Ectodermal cell (in vitro differentiated cells): ENCODE results near the gene PGGHG. TPM values are rescaled to one million over a fixed set of nuclear protein-coding genes. Genes with fewer than 3 reads are reported as not detected.

Experiments used
- H3K27ac ChIP-seq: 2 replicates; pipeline ENCODE4 v1.7.0; 2013; ENCODE audit warnings: mild to moderate bottlenecking, low read depth, low read length; ENCODE audit not compliant: insufficient read depth, poor library complexity, severe bottlenecking
- H3K27me3 ChIP-seq: 2 replicates; pipeline ENCODE4 v1.7.0; 2013; ENCODE audit warnings: mild to moderate bottlenecking, low read length; ENCODE audit not compliant: insufficient read depth, control insufficient read depth, poor library complexity, severe bottlenecking
- H3K36me3 ChIP-seq: one replicate; pipeline ENCODE4 v1.7.0; 2013; ENCODE audit warnings: low read length; ENCODE audit not compliant: control insufficient read depth, insufficient read depth
- H3K4me1 ChIP-seq: one replicate; pipeline ENCODE4 v1.7.0; 2013; ENCODE audit warnings: low read length; ENCODE audit not compliant: control insufficient read depth, insufficient read depth
- H3K4me3 ChIP-seq: 2 replicates; pipeline ENCODE4 v1.7.0; 2013; ENCODE audit warnings: low read depth, low read length, control low read depth; ENCODE audit not compliant: insufficient read depth
- H3K9me3 ChIP-seq: 2 replicates; pipeline ENCODE4 v1.7.0; 2013; ENCODE audit warnings: mild to moderate bottlenecking, low read length, moderate library complexity; ENCODE audit not compliant: control insufficient read depth
- WGBS, 2 experiments: methylation state at CpG; one replicate each; pipeline ENCODE4 v1.1.7; 2013; ENCODE audit warnings: missing lambda C conversion rate in 2 of 2; 5-methylcytosine and 5-hydroxymethylcytosine counted together
- polyA plus RNA-seq, 4 experiments: library from polyadenylated mRNA; stranded (reverse); fragments of 50-300 nt; gene quantifications; one replicate each; pipeline ENCODE4 v1.2.3, GENCODE V29; 2013

Gene PGGHG
- polyA plus RNA-seq (2013, experiment 1 of 4), result 19.2 TPM
- polyA plus RNA-seq (2013, experiment 2 of 4), result 21.6 TPM
- polyA plus RNA-seq (2013, experiment 3 of 4), result 19.4 TPM
- 24.1 TPM for polyA plus RNA-seq (2013, experiment 4 of 4)

DNA sequence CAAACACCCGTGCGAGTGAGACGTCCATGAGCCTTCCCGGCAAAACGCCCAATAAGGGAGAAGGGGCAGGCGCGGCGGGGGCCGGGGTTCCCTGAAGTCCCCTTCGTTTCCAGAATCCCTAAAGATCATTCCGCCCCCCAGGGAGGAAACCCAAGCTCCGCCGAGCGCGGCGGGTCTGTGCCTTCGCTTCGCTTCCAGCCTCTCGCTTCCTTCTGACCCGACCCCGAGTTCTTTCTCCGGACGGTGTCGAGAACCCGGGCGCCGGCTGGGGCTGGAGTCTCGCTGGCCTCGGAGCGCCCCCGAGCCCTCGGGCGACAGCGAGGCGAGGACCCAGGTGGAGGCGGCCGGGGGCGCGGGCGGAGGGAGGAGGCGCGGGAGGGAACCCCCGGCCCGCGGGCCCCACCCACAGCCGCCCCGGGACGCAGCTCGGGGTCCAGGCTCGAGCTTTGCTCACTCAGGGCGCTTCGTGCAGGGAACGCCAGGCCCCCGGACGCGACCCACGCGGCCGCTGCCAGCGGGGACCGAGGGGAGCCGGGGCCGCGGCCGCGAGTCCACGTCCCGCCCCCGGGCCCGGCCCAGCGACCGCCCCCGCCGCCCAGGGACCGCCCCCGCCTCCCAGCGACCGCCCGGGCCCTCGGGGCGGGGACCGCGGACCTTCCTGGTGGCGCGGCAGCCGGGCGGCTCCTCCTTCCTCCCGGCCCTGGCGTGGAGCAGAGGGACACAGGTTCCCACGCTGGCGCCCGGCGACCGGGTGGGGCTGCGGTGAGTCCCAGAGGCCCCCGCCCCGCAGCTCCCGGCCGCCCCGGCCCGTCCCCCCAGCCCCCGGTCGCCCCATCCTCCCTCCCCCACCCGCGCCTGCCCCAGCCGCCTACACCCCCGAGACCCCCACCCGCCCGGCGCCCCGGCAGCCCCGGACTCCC lies at the start of gene PGGHG:
Gene PGGHG, plus strand, starts transcription at position 649 of the 920 bp plus-strand sequence. CDS start 691 bp downstream, outside the sequence.
- Histone ChIP-seq H3K36me3 (no peaks in the 10 kb centered on the region), H3K9me3 (no peaks in the 10 kb centered on the region), H3K27ac (no peak within 1 kb of the TSS), H3K4me1 (no peaks in the 10 kb centered on the region), H3K4me3 (peak within 1 kb of the TSS; percentile 43), H3K27me3 (peaks cover 32% of the 10 kb centered on the region)
- 1% methylated on average over 99 to 100 of the region's 112 CpGs for WGBS, 2 experiments

GRCh38 chr11:240315-240714 lies 48.6 kb upstream of the PGGHG start:
- 100% methylated on average over 1 of the region's 1 CpG for WGBS, 2 experiments
- Histone ChIP-seq H3K36me3 (peaks cover 10% of the 10 kb centered on the region), H3K9me3 (no peaks in the 10 kb centered on the region), H3K27me3 (no peaks in the 10 kb centered on the region), H3K4me1 (peaks cover 9% of the 10 kb centered on the region), H3K4me3 (no peak overlapping the region), H3K27ac (no peak overlapping the region)

DNA sequence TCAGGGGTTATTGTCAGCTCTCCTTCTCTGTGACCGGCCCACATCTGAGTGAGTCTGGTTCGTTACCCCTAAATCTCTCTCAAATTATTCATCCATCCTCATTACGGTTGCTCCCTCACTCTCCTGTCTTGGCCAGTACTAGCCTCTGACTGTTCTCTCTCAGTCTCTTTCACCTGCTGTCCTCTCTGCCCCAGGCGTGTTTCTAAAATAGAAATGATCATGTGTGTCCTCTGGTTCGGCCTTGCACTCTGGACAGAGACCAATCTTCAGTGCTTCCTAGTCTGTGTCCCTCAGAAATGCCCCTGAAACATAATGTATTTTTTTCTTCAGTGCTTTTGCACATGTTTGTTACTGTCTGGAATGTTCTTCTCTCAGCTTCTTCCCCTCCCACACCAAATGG lies 47.3 kb upstream of the PGGHG start:
- Histone ChIP-seq H3K36me3 (peaks cover 21% of the 10 kb centered on the region), H3K9me3 (no peaks in the 10 kb centered on the region), H3K27ac (no peak overlapping the region), H3K27me3 (no peaks in the 10 kb centered on the region), H3K4me1 (peaks cover 9% of the 10 kb centered on the region), H3K4me3 (no peak overlapping the region)
- WGBS, 2 experiments, result 94 to 95% methylated on average over 5 of the region's 5 CpGs

DNA sequence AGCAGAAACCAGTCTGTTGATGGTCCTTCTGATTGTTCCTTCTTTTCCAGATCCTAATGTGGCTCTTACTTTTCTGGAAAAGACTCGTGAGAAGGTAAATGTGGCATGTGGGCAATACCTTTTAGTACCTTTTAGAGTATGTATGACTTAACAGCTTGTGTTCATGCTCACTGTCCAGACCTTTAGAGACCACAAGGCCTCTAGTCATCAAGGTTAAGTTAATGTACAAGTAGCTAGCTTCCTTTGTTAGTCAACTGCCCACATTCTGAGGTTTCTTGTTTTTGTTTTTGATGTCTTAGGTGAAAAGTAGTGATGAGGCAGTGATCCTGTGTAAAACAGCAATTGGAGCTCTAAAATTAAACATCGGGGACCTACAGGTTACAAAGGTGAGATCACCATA lies 44.5 kb upstream of the PGGHG start:
- Histone ChIP-seq H3K27me3 (no peaks in the 10 kb centered on the region), H3K4me3 (no peak overlapping the region), H3K36me3 (peaks cover 27% of the 10 kb centered on the region), H3K27ac (no peak overlapping the region), H3K4me1 (no peaks in the 10 kb centered on the region), H3K9me3 (no peaks in the 10 kb centered on the region)
- WGBS, 2 experiments, result 89 to 100% methylated on average over 1 to 2 of the region's 2 CpGs

- H3K36me3 ChIP-seq, result peaks cover 42% of the 10 kb centered on the region
- 82 to 83% methylated on average over 8 of the region's 8 CpGs for WGBS, 2 experiments
- H3K27me3 ChIP-seq, result no peaks in the 10 kb centered on the region
- no peaks in the 10 kb centered on the region for H3K4me1 ChIP-seq
- no peak overlapping the region for H3K4me3 ChIP-seq
- no peak overlapping the region for H3K27ac ChIP-seq
- no peaks in the 10 kb centered on the region for H3K9me3 ChIP-seq
These were observed 39.9 kb upstream of the PGGHG start for GRCh38 chr11:249062-249461.

DNA sequence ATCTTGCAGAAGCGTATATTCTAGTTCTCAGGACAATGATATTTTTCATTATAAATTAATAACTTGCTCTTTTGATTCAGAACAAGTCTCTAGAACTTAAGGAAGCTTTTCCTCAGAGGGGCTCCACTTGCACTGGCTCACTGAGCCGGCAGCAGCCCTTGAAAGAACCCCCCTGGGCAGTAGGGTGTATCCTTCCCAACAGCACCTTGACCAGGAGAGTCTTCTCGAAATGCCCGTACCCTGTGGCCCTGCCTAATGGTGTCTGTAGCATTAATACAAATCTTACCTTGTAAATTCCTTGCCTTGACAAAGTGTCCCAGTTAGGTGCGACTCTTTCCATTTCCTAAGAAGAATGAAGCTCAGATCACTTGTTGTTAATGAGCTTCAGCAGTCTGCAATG lies 38.7 kb upstream of the PGGHG start:
- H3K27ac ChIP-seq, result no peak overlapping the region
- H3K4me1 ChIP-seq, result no peaks in the 10 kb centered on the region
- peaks cover 36% of the 10 kb centered on the region for H3K36me3 ChIP-seq
- no peak overlapping the region for H3K4me3 ChIP-seq
- WGBS, 2 experiments, result 89 to 91% methylated on average over 4 to 5 of the region's 5 CpGs
- no peaks in the 10 kb centered on the region for H3K27me3 ChIP-seq
- no peaks in the 10 kb centered on the region for H3K9me3 ChIP-seq

DNA sequence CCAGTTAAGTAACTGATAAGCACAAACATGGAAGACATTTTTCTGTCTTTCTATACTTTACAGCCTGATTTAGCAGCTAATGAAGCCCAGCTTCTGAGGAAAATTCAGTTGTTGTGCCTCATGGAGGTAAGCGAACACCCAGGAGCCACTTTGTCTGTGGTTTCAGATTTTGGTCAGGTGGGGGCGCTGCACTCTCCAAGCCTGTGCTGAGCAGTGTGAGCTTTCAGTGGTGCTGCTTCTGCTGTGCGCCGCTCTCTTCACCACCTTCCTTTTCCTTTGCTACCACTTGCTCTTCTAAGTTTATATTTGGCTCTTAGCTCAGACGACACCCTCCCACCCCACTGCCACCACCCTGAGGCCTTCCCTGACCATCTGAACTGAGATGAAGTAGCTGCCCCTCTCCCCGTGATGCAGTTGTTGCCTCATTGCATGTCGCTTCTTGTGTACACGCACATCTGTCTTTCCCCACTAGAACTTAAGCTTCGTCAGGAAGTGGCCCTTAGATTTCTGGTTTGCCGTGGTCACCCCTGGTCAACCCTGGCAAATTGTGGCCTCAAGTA lies 38.1 kb upstream of the PGGHG start:
- 79 to 80% methylated on average over 10 of the region's 10 CpGs for WGBS, 2 experiments
- no peak overlapping the region for H3K27ac ChIP-seq
- H3K27me3 ChIP-seq, result no peaks in the 10 kb centered on the region
- H3K9me3 ChIP-seq, result no peaks in the 10 kb centered on the region
- H3K4me3 ChIP-seq, result no peak overlapping the region
- peaks cover 32% of the 10 kb centered on the region for H3K36me3 ChIP-seq
- no peaks in the 10 kb centered on the region for H3K4me1 ChIP-seq

GRCh38 chr11:251550-251949 lies 37.4 kb upstream of the PGGHG start:
- 92 to 94% methylated on average over 10 of the region's 10 CpGs for WGBS, 2 experiments
- Histone ChIP-seq H3K4me1 (no peaks in the 10 kb centered on the region), H3K27me3 (no peaks in the 10 kb centered on the region), H3K4me3 (no peak overlapping the region), H3K9me3 (no peaks in the 10 kb centered on the region), H3K36me3 (peaks cover 25% of the 10 kb centered on the region), H3K27ac (no peak overlapping the region)

DNA sequence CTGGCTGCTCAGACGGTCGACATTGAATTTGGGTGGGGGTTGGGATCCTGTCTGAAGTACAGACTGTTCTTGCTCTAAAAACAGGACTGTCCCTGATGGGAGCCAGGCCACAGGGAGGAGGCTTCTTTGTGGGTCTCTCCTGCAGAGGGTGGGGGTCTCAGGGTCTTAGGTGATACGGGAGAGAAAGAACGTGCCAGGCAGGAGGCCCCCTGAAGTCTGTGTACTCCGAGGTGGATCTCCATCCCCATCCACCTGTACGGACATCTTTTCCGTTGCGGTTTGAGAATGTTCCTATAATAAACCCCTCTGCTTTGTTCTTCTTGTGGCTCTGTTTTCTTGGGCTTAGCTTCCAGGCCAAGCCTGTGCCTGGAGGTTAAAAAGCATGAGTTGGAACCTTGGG lies 36.3 kb upstream of the PGGHG start:
- Histone ChIP-seq H3K4me3 (no peak overlapping the region), H3K27me3 (no peaks in the 10 kb centered on the region), H3K36me3 (peaks cover 23% of the 10 kb centered on the region), H3K4me1 (no peaks in the 10 kb centered on the region), H3K9me3 (no peaks in the 10 kb centered on the region), H3K27ac (no peak overlapping the region)
- 97 to 98% methylated on average over 8 of the region's 8 CpGs for WGBS, 2 experiments

GRCh38 chr11:253160-253885 lies 35.6 kb upstream of the PGGHG start:
- Histone ChIP-seq H3K27me3 (no peaks in the 10 kb centered on the region), H3K36me3 (peaks cover 23% of the 10 kb centered on the region), H3K9me3 (no peaks in the 10 kb centered on the region), H3K4me1 (no peaks in the 10 kb centered on the region), H3K27ac (no peak overlapping the region), H3K4me3 (no peak overlapping the region)
- 93 to 95% methylated on average over 13 of the region's 13 CpGs for WGBS, 2 experiments
